Mesenchymal stem cell (in vitro differentiated cells and primary cell): Measurements from ENCODE around the gene ME3.
A peak's percentile ranks its signal among the peaks of the same experiment; 100 is the strongest.

Source experiments
- DNase-seq: peaks from one replicate; pipeline ENCODE4 v3.0.0-alpha.2; 2013
- H2AFZ ChIP-seq: one replicate; pipeline ENCODE4 v1.6.1; 2013; ENCODE audit warnings: low read depth, mild to moderate bottlenecking, control low read depth, inconsistent platforms, low read length, moderate library complexity
- H2AK5ac ChIP-seq: 2 replicates; pipeline ENCODE4 v1.6.1; 2013; ENCODE audit warnings: low read length, moderate library complexity, mild to moderate bottlenecking, inconsistent platforms; ENCODE audit not compliant: severe bottlenecking
- H2BK120ac ChIP-seq: one replicate; pipeline ENCODE4 v1.6.1; 2013; ENCODE audit warnings: low read depth, mild to moderate bottlenecking, inconsistent platforms, low read length, moderate library complexity
- H2BK12ac ChIP-seq, 2 experiments: one replicate each; pipeline ENCODE4 v1.6.1; 2013; ENCODE audit warnings: inconsistent platforms in 2 of 2, low read length in 2 of 2, mild to moderate bottlenecking in 2 of 2, moderate library complexity in 2 of 2, control low read depth in 1 of 2
- H2BK15ac ChIP-seq: one replicate; pipeline ENCODE4 v1.6.1; 2013; ENCODE audit warnings: mild to moderate bottlenecking, low read depth, inconsistent platforms; ENCODE audit not compliant: poor library complexity, severe bottlenecking
- H2BK5ac ChIP-seq: 2 replicates; pipeline ENCODE4 v1.6.1; 2013; ENCODE audit warnings: low read depth, mild to moderate bottlenecking, low read length, control low read depth, inconsistent platforms; ENCODE audit not compliant: poor library complexity, severe bottlenecking
- H3K14ac ChIP-seq, 2 experiments: one replicate each; pipeline ENCODE4 v1.6.1; 2013; ENCODE audit warnings: inconsistent platforms in 2 of 2, low read length in 2 of 2, control low read depth in 1 of 2, mild to moderate bottlenecking in 1 of 2, moderate library complexity in 1 of 2
- H3K18ac ChIP-seq, 2 experiments: one replicate each; pipeline ENCODE4 v1.6.1; 2013; ENCODE audit warnings: inconsistent platforms in 2 of 2, low read length in 2 of 2, control low read depth in 1 of 2, low read depth in 1 of 2, mild to moderate bottlenecking in 1 of 2
- H3K23ac ChIP-seq, 2 experiments: one replicate each; pipeline ENCODE4 v1.6.1; 2013; ENCODE audit warnings: inconsistent platforms in 2 of 2, low read length in 2 of 2, mild to moderate bottlenecking in 2 of 2, moderate library complexity in 2 of 2, control low read depth in 1 of 2
- H3K27ac ChIP-seq: 2 replicates; pipeline ENCODE4 v1.5.1; 2013; ENCODE audit warnings: mild to moderate bottlenecking, moderate library complexity, low read length, control low read depth, inconsistent platforms; ENCODE audit not compliant: poor library complexity, severe bottlenecking
- H3K27me3 ChIP-seq, 2 experiments: 2 replicates each; pipeline versions ENCODE4 v1.6.1 to v1.7.0; 2013; ENCODE audit warnings: low read length in 2 of 2, mild to moderate bottlenecking in 2 of 2, moderate library complexity in 2 of 2, control low read depth in 1 of 2, inconsistent platforms in 1 of 2; ENCODE audit not compliant: control insufficient read depth in 1 of 2, insufficient read depth in 1 of 2
- H3K36me3 ChIP-seq, 2 experiments: 2 replicates each; pipeline versions ENCODE4 v1.6.1 to v1.7.0; 2013; ENCODE audit warnings: low read length in 2 of 2, control low read depth in 1 of 2, inconsistent platforms in 1 of 2, low read depth in 1 of 2, mild to moderate bottlenecking in 1 of 2; ENCODE audit not compliant: insufficient read depth in 2 of 2, control insufficient read depth in 1 of 2
- H3K4ac ChIP-seq, 2 experiments: one replicate each; pipeline ENCODE4 v1.6.1; 2013; ENCODE audit warnings: inconsistent platforms in 2 of 2, low read length in 2 of 2, mild to moderate bottlenecking in 2 of 2, moderate library complexity in 2 of 2, control low read depth in 1 of 2, low read depth in 1 of 2
- H3K4me1 ChIP-seq: 2 replicates; pipeline ENCODE4 v1.6.1; 2013; ENCODE audit warnings: low read depth, low read length, control low read depth; ENCODE audit not compliant: control insufficient read depth, insufficient read depth
- H3K4me2 ChIP-seq: 2 replicates; pipeline ENCODE4 v1.6.1; 2013; ENCODE audit warnings: low read length, mild to moderate bottlenecking, inconsistent platforms; ENCODE audit not compliant: poor library complexity, severe bottlenecking
- H3K4me3 ChIP-seq, 2 experiments: 2 replicates each; pipeline versions ENCODE4 v1.5.1 to v1.7.0; 2013; ENCODE audit warnings: low read length in 2 of 2, mild to moderate bottlenecking in 2 of 2, control low read depth in 1 of 2, low read depth in 1 of 2; ENCODE audit not compliant: insufficient read depth in 1 of 2
- H3K79me1 ChIP-seq: replicated peaks from 2 replicates; pipeline ENCODE4 v1.6.1; 2013; ENCODE audit warnings: mild to moderate bottlenecking, control low read depth, low read length, inconsistent platforms; ENCODE audit not compliant: poor library complexity, severe bottlenecking
- H3K9ac ChIP-seq: 2 replicates; pipeline ENCODE4 v1.7.0; 2013; ENCODE audit warnings: mild to moderate bottlenecking, low read length, moderate library complexity
- H3K9me3 ChIP-seq: 2 replicates; pipeline ENCODE4 v1.7.0; 2013; ENCODE audit warnings: mild to moderate bottlenecking, low read length; ENCODE audit not compliant: control insufficient read depth
- H4K8ac ChIP-seq: one replicate; pipeline ENCODE4 v1.6.1; 2013; ENCODE audit warnings: inconsistent platforms, mild to moderate bottlenecking, low read length, moderate library complexity
- H4K91ac ChIP-seq: one replicate; pipeline ENCODE4 v1.6.1; 2013; ENCODE audit warnings: mild to moderate bottlenecking, low read length, inconsistent platforms
- WGBS: methylation state at CpG from one replicate; pipeline ENCODE4 v1.1.7; 2013; ENCODE audit warnings: mixed read lengths; 5-methylcytosine and 5-hydroxymethylcytosine counted together

Gene ME3

DNA sequence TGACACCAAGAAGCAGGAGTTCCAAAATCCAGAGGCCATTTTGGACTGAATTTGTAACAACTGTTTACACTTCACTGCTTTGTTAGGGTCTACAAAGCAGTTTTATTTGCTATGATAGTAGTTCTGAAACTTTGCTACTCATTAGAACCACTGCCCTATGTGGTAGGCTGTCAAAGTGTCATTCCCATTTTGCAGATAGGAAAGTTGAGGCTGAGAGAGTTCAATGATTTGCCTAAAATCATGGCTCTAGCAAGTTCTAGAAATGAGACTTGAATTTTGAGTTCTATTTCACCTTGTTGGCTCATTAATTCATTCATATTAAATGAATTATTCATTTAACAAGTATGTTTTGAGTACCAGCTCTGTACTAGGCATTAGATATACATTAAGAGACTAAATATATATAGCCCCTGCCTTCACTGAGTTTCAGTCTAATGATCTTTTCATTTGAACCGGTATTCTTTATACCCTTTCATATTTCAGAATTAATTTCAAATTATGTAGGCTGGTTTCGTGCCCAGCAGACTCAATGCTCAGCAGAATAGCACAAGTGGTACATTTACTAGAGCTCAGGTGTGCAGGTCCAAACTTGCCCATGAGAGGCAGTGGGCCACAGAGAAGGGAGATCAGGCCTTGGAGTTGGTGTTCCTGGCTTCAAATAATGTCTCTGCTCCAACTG, 93.5 kb downstream of the ME3 start:
- H3K4me1 ChIP-seq = peaks cover 18% of the 10 kb centered on the region
- H3K4me2 ChIP-seq = no peak overlapping the region
- H3K27me3 ChIP-seq = no peaks in the 10 kb centered on the region
- H3K18ac ChIP-seq = peak overlapping the region in 1 of 2 experiments; percentile 71
- H2AK5ac ChIP-seq = peak overlapping the region; percentile 94
- no peak overlapping the region for H4K91ac ChIP-seq
- no peak overlapping the region for H2BK5ac ChIP-seq
- 98% methylated on average over 2 of the region's 2 CpGs for WGBS
- no peak overlapping the region for H3K23ac ChIP-seq
- H3K27ac ChIP-seq = peak overlapping the region; percentile 59
- H3K9me3 ChIP-seq = no peaks in the 10 kb centered on the region
- peak overlapping the region in 1 of 2 experiments; percentile 65 for H2BK12ac ChIP-seq
- H2BK15ac ChIP-seq = no peak overlapping the region
- H2BK120ac ChIP-seq = no peak overlapping the region
- H2AFZ ChIP-seq = no peak overlapping the region
- H3K4me3 ChIP-seq = no peak overlapping the region
- H3K79me1 ChIP-seq = peaks cover 3% of the 10 kb centered on the region
- no peak for DNase-seq
- H3K9ac ChIP-seq = peak overlapping the region; percentile 50
- H3K14ac ChIP-seq = no peak overlapping the region
- H4K8ac ChIP-seq = no peak overlapping the region
- H3K36me3 ChIP-seq = no peaks in the 10 kb centered on the region
- no peak overlapping the region for H3K4ac ChIP-seq

DNA sequence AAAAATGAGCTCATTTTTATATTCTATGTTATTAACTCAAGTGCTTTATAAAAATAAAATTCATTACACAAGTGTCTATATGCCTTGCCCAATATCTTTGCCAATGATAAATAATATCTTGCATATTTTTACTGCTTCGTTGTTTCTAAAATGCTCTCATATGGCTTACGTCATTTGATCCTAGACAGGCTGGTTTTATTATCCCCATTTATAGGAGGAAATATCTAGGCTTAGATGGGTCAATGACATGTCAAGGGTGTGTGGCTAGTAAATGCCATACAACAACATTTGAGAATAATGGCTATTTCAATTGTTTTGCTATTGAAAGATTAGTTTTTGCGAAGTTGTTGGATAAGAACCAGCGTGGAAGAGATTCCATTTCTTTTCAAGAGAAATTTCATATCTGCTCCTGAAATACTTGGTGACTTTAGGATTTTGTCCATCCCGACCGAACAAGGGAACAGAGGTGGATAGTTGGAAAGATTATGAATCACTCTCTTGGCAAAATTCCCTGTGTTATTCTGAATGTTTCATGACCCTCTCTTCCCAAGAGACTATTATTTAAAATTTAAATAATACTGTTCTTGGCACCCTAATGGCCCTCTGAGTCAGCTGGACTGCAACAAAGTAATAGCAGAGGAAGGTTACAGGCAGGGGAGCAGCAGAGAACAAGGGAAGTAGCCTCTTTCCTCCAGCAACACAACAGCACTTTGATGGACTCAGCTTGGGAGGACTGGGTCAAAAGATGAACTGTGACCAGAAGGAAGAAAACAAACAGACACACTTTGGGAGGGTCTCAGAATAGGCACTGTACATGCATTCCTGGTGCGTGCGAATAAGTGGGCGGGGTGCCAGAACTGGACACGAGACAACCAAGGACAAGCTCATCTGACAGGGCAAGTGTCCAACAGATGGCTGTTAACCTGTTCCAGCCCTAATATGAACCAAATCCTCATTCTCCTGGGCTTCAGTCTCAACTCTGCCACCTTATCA, 94.5 kb downstream of the ME3 start:
- H2AK5ac ChIP-seq = peak overlapping the region; percentile 94
- H2BK5ac ChIP-seq = no peak overlapping the region
- peak overlapping the region; percentile 50 for H3K9ac ChIP-seq
- H3K27ac ChIP-seq = peak overlapping the region; percentile 59
- H3K4me3 ChIP-seq = peak overlapping the region in 1 of 2 experiments; percentile 29
- peak overlapping the region in 1 of 2 experiments; percentile 7 for H3K4ac ChIP-seq
- no peak overlapping the region for H4K8ac ChIP-seq
- no peaks in the 10 kb centered on the region for H3K9me3 ChIP-seq
- H3K27me3 ChIP-seq = no peaks in the 10 kb centered on the region
- 48% methylated on average over 10 of the region's 10 CpGs for WGBS
- H3K4me1 ChIP-seq = peaks cover 18% of the 10 kb centered on the region
- H2BK15ac ChIP-seq = peak overlapping the region; percentile 15
- H3K4me2 ChIP-seq = no peak overlapping the region
- no peak overlapping the region for H4K91ac ChIP-seq
- peak; percentile 67 for DNase-seq
- no peaks in the 10 kb centered on the region for H3K36me3 ChIP-seq
- peak overlapping the region in 1 of 2 experiments; percentile 4 for H3K14ac ChIP-seq
- peak overlapping the region in 1 of 2 experiments; percentile 55 for H3K18ac ChIP-seq
- H2AFZ ChIP-seq = no peak overlapping the region
- no peak overlapping the region for H3K23ac ChIP-seq
- H2BK120ac ChIP-seq = no peak overlapping the region
- peaks cover 3% of the 10 kb centered on the region for H3K79me1 ChIP-seq
- peak overlapping the region in 1 of 2 experiments; percentile 17 for H2BK12ac ChIP-seq

DNA sequence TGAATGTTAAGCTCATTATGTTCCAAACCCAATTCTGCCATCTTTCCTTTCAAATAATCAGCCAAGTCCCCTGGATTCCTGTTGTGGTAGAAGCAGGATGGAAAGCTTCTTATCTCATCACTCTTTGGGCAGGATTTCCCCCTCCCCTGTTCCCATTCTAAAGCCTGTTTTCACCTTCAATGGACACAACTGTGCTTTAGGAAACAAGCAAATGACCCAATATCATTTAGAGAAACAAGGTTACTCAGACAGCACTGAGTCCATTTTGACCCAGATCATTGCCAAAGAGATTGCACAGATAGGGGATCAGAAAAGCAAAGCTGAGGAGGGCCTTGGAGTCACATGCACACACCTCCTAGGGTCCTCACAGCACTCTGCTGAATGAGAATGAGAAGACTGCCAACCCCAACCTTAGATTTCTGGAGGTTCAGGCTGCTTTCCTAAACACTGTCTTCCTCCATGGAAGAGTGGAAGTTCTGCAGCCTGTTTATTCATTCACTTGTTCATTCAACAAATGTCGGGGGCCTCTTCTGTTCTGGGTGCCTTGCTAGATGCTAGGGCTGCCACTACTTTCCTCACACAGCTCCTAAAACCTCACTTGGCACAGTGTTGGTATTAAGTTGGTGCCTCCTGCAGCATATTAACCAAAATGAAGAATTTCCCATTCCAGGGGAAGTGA, 95.3 kb downstream of the ME3 start:
- Histone ChIP-seq H2AFZ (no peak overlapping the region), H3K9me3 (no peaks in the 10 kb centered on the region), H3K4me3 (peak overlapping the region in 1 of 2 experiments; percentile 29), H3K4ac (peak overlapping the region in 1 of 2 experiments; percentile 40), H4K8ac (no peak overlapping the region), H2BK120ac (no peak overlapping the region), H3K4me1 (peaks cover 18% of the 10 kb centered on the region), H4K91ac (no peak overlapping the region), H3K18ac (no peak overlapping the region), H3K36me3 (no peaks in the 10 kb centered on the region), H2BK15ac (no peak overlapping the region), H3K14ac (no peak overlapping the region), H2AK5ac (peak overlapping the region; percentile 12), H2BK5ac (no peak overlapping the region), H3K27me3 (no peaks in the 10 kb centered on the region), H3K79me1 (peaks cover 3% of the 10 kb centered on the region), H3K9ac (peak overlapping the region; percentile 48), H3K23ac (peak overlapping the region in 1 of 2 experiments; percentile 9), H3K27ac (no peak overlapping the region), H2BK12ac (no peak overlapping the region), H3K4me2 (no peak overlapping the region)
- WGBS = 100% methylated on average over 1 of the region's 1 CpG
- no peak for DNase-seq
